Aortic smooth muscle cell (primary cell): Measurements from ENCODE around the gene FNTB. TPM values are rescaled to one million over a fixed set of nuclear protein-coding genes. Genes with fewer than 3 reads are reported as not detected.

ENCODE experiments used
- total RNA-seq: library from RNA; depleted of rRNA; stranded (reverse); fragments of >200 nt; gene quantifications from 2 replicates; pipeline ENCODE4 v1.2.3, GENCODE V29; 2014

Gene FNTB, protein sequence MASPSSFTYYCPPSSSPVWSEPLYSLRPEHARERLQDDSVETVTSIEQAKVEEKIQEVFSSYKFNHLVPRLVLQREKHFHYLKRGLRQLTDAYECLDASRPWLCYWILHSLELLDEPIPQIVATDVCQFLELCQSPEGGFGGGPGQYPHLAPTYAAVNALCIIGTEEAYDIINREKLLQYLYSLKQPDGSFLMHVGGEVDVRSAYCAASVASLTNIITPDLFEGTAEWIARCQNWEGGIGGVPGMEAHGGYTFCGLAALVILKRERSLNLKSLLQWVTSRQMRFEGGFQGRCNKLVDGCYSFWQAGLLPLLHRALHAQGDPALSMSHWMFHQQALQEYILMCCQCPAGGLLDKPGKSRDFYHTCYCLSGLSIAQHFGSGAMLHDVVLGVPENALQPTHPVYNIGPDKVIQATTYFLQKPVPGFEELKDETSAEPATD
- total RNA-seq: 5.5 and 5.8 TPM in 2 replicates

DNA sequence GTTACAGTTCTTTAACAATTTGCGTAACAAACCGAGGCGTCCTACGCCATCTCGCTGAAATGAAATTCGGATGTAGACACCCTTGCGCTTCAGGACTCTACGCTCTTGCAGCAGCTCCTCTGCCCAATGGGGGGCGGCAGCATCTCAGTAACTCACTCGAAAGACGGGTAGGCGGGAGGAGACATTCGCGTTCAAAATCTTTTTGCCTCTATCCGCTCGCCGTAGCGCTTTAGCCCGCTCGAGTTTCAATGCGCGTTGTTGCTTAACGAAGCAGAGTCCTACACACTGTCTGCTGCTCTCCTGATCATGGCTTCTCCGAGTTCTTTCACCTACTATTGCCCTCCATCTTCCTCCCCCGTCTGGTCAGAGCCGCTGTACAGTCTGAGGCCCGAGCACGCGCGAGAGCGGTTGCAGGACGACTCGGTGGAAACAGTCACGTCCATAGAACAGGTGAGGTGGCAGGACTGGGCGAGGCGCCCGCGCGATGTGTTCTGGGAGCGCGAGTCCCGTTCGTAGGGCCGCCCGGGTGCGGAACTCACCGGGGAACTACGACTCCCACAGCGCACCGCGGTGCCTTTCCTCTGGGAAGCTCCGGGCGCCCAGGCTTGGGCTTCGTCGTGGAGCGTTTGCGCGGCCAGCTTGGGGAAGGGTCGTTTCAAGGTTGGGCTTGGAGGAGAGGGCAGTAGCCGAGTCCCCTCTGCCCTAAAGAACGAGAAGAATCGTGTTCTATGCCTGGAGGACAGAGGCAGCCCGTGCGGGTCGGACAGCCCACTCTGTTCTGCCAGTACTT is at the start of gene FNTB:
Gene FNTB, plus strand, starts transcription at position 248 of the 790 bp plus-strand sequence. Its CDS starts 59 bp downstream, at position 307.

DNA sequence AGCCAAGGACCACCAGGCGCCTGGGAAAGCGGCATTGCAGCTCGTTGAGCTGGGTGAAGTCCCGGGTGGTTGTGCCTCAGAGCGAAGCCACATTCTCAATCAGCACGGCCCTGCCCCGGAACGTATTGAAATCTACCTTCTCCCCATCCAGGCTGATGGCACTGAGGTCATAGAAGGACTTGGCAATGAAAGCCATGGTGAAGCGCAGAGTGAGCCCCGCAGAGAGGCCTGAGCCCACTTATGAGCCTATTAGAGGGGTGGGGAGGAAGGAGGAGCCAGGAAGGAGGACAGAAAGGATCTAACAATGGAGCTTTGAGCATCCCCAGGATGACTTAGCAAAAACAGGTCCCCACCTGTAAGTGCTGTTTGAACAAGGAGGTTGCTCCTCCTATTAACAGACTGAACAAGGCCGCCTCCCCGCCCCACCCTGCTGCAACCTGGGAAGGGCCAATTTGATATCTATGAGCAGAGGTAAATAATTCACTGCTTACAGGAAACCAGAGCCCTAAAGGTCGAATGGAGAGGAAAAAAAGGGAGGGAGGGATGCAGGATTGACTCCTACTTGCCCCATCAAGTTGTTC is 44.1 kb upstream of the FNTB start, which contains the start of gene GPX2:
Gene GPX2, minus strand, starts transcription at position 215 of the 581 bp plus-strand sequence. Its CDS starts 19 bp downstream, at position 196.

DNA sequence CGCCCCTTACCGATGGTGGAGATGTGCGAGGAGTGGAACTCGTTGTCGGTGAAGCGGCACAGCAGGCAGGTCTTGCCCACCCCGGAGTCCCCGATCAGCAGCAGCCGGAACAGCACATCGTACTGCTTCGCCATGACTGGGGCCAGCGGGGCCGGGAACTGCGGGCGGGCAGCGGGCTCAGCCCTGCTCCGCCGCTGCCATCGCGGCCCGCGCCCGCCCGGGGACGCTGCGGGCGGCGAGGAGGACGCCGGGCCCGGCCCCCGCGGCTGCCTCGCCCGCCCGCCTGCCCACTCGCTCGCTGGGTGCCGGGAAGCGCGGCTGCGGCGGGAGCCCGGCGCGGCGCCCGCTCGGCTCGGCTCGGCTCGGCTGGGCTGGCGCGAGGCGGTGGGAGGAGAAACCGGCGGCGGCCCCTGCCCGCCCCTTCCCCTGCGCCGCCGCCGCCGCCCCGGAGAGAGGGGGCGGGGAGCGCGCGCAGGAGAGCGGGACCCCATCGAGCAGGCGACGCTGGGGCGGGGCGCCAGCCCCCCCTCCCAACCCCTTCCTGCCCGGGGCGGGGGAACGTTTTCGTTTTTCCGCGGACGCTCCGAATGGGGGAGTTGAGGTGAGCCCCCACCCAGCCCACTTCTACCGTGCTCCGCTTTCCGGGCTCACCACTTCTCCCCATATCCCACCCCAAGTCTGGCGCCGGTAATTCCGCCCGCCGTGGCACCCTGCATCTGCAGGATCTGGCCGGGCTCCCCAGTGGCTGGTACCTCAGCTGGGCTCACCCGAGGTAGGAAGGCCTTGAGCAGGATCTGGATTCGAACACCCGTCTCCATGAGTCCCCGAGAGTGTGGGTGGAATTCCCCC is 14.5 kb upstream of the FNTB start, which contains the start of gene RAB15:
Gene RAB15, minus strand, starts transcription at position 394 of the 849 bp plus-strand sequence. Its CDS starts 260 bp downstream, at position 134.

DNA sequence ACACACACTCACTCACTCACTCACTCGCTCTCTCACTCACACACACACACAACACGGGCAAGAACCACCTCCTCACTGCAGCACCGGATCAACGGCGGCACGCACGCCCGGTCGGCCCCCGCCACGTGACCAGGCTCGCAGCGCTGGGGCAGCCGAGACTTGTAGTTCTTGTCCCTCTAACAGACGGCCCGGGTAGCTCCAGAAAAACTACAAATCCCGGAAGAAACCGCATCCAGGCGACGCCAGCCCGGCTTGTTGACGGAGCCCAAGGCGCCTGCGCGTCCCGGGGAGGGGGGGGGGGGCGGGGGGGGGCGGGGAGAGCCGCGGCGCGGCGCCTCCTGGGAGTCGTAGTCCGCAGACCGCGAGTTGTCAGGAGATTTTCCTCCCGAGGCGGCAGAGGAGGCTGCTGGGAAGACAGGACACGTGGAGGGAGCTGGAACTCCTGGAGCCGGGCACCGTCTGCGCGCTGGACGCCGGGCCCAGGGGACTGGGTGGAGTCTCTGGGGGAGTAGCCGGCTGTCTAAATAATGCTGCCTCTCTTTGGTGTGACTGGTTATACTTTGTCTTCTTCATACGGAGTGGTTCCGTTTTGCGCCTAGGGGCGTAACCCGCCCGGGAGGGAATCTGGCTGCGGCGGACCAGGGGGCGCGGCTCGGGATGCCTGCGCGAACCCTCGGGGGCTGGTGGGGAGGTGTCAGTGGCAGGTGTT is 115.9 kb downstream of the FNTB start, which contains the start of gene MAX:
Gene MAX, minus strand, starts transcription at position 77 of the 709 bp plus-strand sequence. CDS start 178 bp downstream, outside the sequence.

Other genes with a start within 250 kb of the FNTB start
- under 0.01 and 0.06 TPM in 2 replicates for gene SPTB, start 107.0 kb upstream of the FNTB start, total RNA-seq
- 40.6 and 46.8 TPM in 2 replicates for gene CHURC1, start 72.4 kb upstream of the FNTB start, total RNA-seq
- 0.12 TPM in 1 of 2 replicates, not detected in the other for gene GPX2, start 44.1 kb upstream of the FNTB start, total RNA-seq
- 1.7 and 2.6 TPM in 2 replicates for gene RAB15, start 14.6 kb upstream of the FNTB start, total RNA-seq
- gene MAX, start 115.6 kb downstream of the FNTB start, total RNA-seq: 46.8 and 51.2 TPM in 2 replicates